Measurements from ENCODE around the gene SEC14L5. TPM values are rescaled to one million over a fixed set of nuclear protein-coding genes. Genes with fewer than 3 reads are reported as not detected.
"Not testable (repeated sequence)": the region's sequence is repeated elsewhere in the genome, so short reads cannot be mapped to it uniquely, and the experiment has no call there.

The SEC14L5 gene
- total RNA-seq, 1 donor from 2014 or later: under 0.01 TPM

GRCh38 chr16:4929619-4930018, 28.5 kb upstream of the SEC14L5 start:
- not testable (repeated sequence) for DNase-seq (ENCODE audit: low read depth in 2 of 2)

- DNase-seq (ENCODE audit: low read depth in 2 of 2): no peak
These were observed 26.7 kb upstream of the SEC14L5 start for GRCh38 chr16:4931381-4931780.

GRCh38 chr16:4933433-4933832, 24.7 kb upstream of the SEC14L5 start:
- DNase-seq (ENCODE audit: low read depth in 2 of 2): no peak

GRCh38 chr16:4933871-4934395, 24.2 kb upstream of the SEC14L5 start:
- DNase-seq (ENCODE audit: low read depth in 2 of 2): no peak

- DNase-seq (ENCODE audit: low read depth in 2 of 2): no peak
These were observed 23.5 kb upstream of the SEC14L5 start for GRCh38 chr16:4934591-4934990.

- DNase-seq (ENCODE audit: low read depth in 2 of 2): no peak
These were observed 22.8 kb upstream of the SEC14L5 start for GRCh38 chr16:4935241-4935855.

- no peak for DNase-seq (ENCODE audit: low read depth in 2 of 2)
These were observed 21.7 kb upstream of the SEC14L5 start for GRCh38 chr16:4936181-4936990.

- peak in 1 of 2 donors; percentile 24 for DNase-seq (ENCODE audit: low read depth in 2 of 2)
These were observed 20.9 kb upstream of the SEC14L5 start, which contains the start of gene PPL for GRCh38 chr16:4936991-4937781. Gene PPL, minus strand, starts transcription at chr16:4937148. Its CDS starts 103 bp downstream, at chr16:4937045.

GRCh38 chr16:4937782-4938682, 20.1 kb upstream of the SEC14L5 start:
- no peak for DNase-seq (ENCODE audit: low read depth in 2 of 2)

- DNase-seq (ENCODE audit: low read depth in 2 of 2): no peak
These were observed 19.5 kb upstream of the SEC14L5 start for GRCh38 chr16:4938683-4939030.

GRCh38 chr16:4940719-4941118, 17.4 kb upstream of the SEC14L5 start:
- no peak for DNase-seq (ENCODE audit: low read depth in 2 of 2)

GRCh38 chr16:4942481-4942880, 15.6 kb upstream of the SEC14L5 start:
- no peak for DNase-seq (ENCODE audit: low read depth in 2 of 2)

GRCh38 chr16:4944333-4945281, 13.5 kb upstream of the SEC14L5 start:
- DNase-seq (ENCODE audit: low read depth in 2 of 2): peak; percentile 91 to 94

GRCh38 chr16:4945560-4946502, 12.3 kb upstream of the SEC14L5 start:
- DNase-seq (ENCODE audit: low read depth in 2 of 2): no peak

- no peak for DNase-seq (ENCODE audit: low read depth in 2 of 2)
These were observed 11.2 kb upstream of the SEC14L5 start for GRCh38 chr16:4946917-4947316.

- peak in 1 of 2 donors; percentile 36 for DNase-seq (ENCODE audit: low read depth in 2 of 2)
These were observed 10.2 kb upstream of the SEC14L5 start for GRCh38 chr16:4947722-4948503.

- DNase-seq (ENCODE audit: low read depth in 2 of 2): no peak
These were observed 9.0 kb upstream of the SEC14L5 start for GRCh38 chr16:4948903-4949766.

Data from lung microvascular endothelial cell (primary cell).